Hypothalamus (tissue), 51 donors: ENCODE results near the gene LAG3.

ENCODE experiments used
- DNase-seq, 51 donors: peaks; one replicate each; lab custom pipeline; 2025; lab: John Stamatoyannopoulos, UW

Gene LAG3

GRCh38 chr12:6752921-6753771 is 19.2 kb upstream of the LAG3 start, which contains the start of gene MLF2:
MLF2 (minus strand) TSS chr12:6753141; CDS start chr12:6752334, 807 bp downstream.
- peak; percentile 66 to 98 (median 94) for DNase-seq

DNA sequence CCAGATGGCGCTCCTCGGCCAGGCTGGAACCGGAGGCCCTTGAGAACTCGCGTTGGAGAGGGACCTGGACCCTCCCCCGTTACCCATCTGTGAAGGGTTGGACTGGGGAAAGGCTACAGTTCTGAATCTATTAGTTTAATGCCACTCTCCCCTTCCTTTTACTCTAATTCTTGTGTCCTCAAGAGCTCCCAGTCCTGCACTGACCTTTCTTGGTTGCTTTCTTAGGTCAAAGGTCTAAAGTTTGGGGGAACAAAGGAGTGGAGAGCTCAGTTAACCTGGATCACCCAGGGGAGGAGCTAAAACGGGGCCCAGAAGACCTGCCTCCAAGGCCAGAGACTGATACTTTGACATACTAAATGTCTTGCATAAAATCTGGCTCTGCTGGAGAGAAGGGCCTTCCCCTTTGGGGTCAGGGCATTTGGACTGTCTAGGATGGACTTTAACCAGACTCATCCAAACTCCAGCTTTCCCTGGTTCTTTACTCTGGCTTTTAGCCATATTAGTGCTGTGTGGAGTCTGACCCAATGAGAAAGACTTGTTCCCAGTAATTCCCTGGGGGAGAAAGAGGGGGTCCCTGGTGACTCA is 18.5 kb upstream of the LAG3 start:
- DNase-seq = no peak

DNA sequence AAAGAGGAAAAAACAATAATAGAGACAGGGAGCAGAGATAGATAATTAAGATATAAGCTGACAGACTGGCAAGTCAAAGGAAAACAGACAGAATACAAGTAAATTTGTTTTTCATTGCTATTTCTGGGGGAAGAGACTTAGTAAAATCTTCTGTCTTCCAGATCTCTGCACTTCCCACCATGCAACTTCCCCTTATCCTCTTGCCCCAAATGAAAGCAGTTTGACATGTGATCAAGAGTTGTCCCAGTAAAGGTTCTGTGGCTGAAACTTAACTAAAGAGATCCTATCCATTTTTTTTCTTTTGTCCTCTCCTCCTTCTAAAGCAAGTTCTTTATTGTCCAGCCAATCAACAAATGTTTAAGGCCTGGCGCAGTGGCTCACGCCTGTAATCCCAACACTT is 17.9 kb upstream of the LAG3 start:
- DNase-seq = no peak

DNA sequence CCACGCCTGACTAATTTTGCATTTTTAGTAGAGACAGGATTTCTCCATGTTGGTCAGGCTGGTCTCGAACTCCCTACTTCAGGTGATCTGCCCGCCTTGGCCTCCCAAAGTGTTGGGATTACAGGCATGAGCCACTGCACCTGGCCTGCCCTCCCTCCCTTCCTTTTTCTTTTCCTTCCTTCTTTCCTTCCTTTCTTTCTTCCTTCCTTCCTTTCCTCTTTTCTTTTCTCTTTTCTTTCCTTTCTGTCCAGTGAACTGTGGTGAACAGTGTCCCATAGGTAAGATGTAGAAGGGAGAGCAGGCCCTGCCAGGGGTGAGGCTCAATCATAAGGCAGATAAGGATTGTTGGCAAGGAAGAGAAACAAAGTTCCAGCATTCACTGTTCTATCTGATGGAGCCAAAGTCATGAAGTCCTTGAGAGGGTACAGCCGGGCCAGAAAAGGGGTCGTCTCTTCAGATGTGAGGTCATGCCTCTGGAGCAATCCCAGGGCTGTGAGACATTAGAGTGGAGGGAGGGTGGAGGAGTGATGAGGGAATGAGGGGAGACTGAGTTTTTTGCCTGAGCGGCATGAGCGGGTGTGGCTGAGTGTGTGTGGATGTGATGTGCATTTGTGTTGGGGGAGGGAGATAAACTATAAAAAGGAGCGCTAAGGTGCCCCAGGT is 15.2 kb upstream of the LAG3 start:
- no peak for DNase-seq

GRCh38 chr12:6758506-6759095 is 13.7 kb upstream of the LAG3 start:
- DNase-seq = no peak

GRCh38 chr12:6759741-6760140 is 12.6 kb upstream of the LAG3 start:
- DNase-seq = no peak

DNA sequence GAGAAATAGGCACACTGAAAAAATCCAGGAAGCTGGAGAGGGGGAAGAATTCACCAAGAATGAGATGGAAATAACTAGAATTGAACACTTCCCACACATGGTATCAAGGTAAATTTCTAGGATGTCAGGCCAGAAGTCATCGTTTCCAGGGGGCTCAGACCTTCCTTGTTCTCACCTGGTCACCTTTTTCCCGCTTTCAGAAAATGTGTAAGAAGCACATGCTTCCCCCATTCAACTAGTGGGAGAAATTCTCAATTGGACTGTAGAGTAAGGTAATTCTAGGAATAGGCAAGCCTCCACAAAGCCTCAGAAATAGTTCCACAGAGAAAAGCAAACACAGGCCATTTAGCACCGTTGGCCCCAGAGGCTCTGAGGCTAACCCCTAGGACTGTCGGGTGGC is 8.9 kb upstream of the LAG3 start:
- DNase-seq = no peak

DNA sequence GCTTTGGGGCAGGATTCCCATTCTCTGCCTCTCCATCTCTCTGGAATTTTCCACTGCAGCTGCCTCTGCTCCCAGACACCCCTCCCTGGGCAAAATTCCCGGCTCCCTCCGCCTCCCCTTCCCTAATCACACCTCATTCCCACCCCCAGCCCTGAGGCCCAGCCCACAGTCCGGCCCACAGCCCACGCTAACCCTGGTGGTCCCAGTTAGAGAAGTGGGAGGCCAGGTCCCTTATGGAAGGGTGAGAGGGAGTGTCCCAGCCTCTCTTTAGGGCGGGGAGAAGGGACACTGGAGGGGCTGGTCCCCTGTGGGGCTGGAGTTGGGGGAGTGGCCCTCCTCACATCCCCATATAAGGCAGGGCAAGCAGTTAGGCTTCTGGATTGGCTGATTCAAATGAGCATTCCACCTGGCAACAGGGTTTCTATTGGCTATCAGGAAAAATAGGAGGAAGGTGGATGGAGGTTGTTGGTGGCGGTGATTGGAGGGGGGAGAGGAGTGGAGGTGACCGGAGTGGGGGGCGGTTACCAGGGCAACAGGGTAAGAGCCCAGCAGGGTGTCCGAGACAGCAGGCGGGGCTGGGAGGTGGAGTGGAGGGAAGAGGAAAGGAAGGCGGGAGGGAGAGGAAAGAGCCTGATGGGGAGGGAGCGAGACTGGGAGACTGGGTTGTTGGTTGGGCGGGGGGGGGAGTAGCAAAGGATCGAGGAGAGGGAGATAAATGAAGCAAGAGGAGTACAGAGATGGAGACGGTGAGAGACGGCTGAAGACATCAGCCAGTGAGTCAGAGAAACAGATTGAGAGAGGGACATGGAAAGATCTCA is 8.1 kb upstream of the LAG3 start:
- peak in 50 of 51 donors; percentile 42 to 95 (median 83) for DNase-seq

DNA sequence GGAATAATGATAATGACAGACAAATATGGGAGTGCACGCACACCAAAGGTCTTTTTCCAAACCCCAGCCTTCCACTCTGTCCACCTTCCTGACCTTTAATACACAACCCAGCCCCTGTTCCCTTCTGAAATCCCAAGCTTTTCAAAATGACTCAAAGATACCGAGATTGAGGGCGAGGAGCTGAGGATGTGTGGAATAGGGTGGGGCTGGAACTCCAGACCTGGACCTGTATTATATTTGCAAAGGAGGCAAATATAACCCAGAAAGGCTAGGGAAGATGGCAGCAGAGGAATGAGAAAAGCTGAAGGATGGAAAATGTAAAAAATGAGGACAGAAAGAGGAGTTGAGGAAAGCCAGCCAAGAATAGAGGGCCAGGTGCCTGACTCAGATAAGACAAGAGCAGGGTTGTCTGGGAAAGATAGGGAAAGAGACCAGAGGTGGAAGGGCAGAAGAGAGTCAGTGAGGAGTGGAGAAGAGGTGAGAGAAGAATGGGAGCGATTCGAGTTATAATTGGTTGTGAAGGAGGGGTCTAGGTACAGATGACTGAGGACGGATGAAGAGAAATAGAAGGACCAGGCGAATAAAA is 7.2 kb upstream of the LAG3 start:
- no peak for DNase-seq

DNA sequence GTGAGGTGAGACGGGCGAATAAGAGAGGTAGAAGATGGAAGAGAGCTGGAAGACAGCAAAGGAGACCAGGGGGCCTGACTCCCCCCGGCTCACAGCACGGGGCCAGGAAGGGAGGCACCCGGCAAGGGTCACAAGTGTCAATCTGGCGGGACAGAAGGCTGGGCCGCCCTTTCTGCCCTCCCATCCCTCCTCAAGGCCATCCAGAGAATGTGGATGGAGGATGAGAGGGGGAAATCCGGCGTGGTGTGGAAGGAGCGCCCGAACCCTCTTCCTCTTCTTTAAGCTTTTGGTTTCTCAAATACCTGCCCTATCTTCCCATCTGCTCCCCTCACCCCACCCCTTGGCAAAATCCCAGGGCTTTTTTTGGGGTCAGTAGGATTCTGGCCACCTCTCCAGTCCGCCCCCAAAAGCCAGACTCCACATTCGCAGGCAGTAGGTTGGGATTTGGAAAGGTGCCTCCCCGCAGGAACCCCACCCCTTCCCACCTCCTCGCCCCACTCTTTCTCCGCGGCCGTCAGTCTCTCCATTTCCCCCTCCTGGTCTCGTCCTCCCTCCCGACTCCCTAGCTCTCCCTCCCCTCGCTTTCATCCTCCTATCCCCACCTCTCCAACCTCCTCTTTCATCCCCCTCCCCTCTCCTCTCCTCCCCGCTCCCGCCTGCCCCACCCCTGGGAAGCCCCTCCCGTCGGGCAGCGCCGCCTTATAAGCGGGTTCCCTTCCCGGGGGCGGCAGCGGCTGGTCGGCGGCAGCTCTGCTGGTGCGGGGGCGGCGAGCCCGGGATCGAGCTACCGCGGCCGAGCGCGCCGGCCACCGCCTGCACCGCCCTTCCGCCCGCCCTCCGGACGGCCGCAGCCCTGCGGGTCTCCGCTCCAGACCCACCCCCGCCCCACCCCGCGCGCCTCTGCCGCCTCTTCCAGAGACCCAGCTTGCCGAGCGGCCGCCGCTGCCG is 6.4 kb upstream of the LAG3 start, which contains the start of gene PTMS:
PTMS (plus strand) TSS at position 730 of the 948 bp plus-strand sequence. CDS start 343 bp downstream, outside the sequence.
- DNase-seq = peak in 33 of 51 donors; percentile 18 to 78 (median 51)

DNA sequence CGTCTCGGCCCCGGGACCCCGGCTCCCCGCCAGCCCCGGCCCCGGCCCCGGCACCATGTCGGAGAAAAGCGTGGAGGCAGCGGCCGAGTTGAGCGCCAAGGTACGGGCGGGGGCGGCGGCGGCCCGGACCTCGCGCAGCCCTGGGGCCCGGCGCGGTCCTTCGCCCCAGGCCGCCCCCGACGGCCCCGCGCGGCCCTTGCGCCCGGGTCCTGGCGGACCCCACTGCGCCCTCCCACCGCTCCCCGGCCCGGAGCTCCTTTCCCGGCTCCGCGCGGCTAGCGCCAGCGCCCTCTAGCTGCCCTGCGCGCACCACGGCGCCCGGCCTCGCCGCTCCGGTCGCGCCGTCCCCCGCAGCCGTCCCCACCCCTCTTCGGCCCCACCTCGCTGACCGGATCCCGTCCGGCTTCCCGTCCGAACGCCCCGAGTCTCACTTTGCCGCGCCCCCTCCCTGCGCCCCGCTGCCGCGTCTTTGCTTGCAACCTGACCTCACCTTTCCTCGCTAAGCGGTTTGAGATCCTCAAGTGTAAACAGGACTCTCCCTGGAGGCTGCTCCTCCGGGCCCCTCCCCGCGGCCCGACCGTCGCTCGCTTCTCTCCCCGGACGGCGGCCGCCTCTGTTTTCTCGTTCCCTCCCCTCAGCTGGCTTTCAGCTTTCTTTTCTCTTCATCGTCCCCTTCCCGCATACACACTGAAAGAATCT is 5.5 kb upstream of the LAG3 start:
- peak in 43 of 51 donors; percentile 20 to 82 (median 49) for DNase-seq

DNA sequence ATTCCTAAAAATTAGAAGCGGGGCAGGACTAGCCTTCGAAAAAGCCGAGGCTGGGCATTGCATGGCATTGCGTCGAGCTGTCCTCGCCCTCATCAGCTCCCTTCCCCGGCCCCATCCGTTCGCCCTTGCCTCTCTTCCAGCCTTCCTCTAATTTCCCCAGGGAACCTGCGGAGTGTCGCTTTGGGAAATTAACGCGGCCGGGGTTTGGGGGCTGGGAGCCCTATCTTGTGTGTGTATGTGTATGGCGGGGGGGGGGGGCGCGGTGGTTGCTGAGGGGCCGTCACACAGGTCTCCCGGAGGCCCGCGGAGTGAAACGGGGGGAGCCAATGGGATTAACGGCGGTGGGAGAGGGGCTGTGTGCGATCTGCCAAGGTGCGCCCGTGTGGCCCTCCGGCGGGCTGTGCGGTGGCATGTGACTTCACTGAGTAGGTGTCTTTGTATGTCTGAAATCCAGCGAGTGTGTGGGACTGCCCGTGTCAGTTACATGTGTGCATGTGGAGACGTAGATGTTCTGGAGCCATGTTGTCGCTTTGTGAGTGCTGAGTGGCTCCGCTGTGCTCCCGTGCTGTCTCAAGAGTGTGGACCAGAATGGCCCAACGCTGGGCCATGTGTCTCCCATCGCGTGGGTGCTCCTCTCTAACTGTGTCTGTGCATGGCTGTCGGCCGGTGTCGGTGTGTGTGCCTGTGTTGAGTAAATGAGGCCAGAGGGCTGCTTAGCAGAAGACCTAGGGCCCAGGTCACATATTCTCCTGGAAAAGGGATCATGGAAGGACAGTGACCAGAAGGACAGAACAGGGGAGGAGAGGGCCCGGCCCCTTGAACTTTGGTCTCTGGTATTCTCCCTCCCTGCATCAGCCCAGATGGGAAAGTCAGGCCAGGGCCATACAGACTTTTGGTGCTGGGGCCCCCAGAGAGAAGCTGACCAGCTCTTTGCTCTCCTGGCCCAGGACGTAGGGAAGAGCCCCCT is 4.7 kb upstream of the LAG3 start:
- peak in 10 of 51 donors; percentile 10 to 56 (median 22) for DNase-seq

- peak in 2 of 51 donors; percentile 2 to 18 for DNase-seq
These were observed 3.8 kb upstream of the LAG3 start for GRCh38 chr12:6768437-6768914.

DNA sequence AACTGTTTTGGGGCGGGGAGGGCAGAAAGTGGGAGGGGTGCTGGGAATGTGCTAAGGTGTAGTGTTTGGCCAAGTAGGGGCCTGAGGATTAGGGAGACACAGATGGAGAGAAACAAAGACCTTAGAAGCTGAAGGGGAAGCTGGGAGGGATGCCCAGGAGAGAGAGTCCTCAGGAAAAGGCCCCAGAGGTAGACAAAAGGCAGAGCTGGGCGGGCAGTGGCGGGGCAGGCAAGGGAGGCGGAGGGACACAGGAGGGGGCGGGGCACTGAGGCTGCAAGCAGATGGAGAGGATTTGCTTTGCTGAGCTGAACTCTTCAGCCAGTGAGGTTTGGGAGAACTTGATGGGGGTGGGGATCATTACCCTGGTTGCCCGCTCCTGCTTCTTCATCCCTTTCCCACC is 3.3 kb upstream of the LAG3 start:
- peak in 8 of 51 donors; percentile 7 to 36 (median 14) for DNase-seq

- DNase-seq = no peak
These were observed 2.7 kb upstream of the LAG3 start for GRCh38 chr12:6769666-6770065.

GRCh38 chr12:6770094-6770493 is 2.2 kb upstream of the LAG3 start:
- no peak for DNase-seq

DNA sequence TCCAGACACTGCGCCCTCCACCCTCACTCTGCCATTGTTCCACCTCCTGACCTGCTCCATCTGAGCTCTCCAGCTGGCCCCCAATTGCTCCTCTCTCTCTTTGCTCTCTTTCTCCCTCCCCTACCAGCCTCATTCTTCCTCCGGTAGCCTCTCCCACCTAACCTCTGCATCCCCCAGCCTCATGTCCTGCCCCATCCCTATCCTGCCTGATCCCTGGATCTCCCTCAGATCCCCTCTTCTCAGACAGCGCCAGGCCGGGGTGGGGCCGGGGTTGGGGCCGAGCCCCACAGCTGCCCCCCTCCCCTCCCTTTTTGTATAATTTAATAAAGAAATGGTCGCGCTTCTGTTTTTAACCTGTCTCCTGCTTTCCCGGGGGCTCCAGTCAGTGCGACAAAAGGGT is 1.7 kb upstream of the LAG3 start:
- DNase-seq = no peak
